Activated CD4-positive, alpha-beta T cell treated with anti-CD3 and anti-CD28 coated beads for 36 hours (primary cell): ENCODE data around the gene FHIT. TPM values are rescaled to one million over a fixed set of nuclear protein-coding genes. Genes with fewer than 3 reads are reported as not detected.
A peak's percentile ranks its signal among the peaks of the same experiment; 100 is the strongest.

Experiments used
- ATAC-seq: fragments of 200-7000 bp; cut with Tn5 transposase; one replicate; pipeline ENCODE4 v1.10.0; 2021; ENCODE audit warnings: mild to moderate bottlenecking, moderate library complexity
- CTCF ChIA-PET: fragments of 350-600 bp; sonication (Branson Sonifier 250); formaldehyde crosslinking; loops from one replicate; lab custom pipeline; 2021; ENCODE audit warnings: antibody characterized with exemption; lab: Charles Lee
- POLR2A ChIA-PET: fragments of 350-600 bp; sonication (Branson Sonifier 250); formaldehyde crosslinking; loops from one replicate; lab custom pipeline; 2021; ENCODE audit warnings: antibody characterized with exemption, inconsistent platforms; lab: Charles Lee
- DNase-seq: peaks from one replicate; pipeline ENCODE4 v3.0.0-alpha.2; 2020
- H3K27ac Mint-ChIP-seq: one replicate; pipeline ENCODE4 v1.8.0; 2021; ENCODE audit warnings: mixed read lengths
- H3K27me3 Mint-ChIP-seq: one replicate; pipeline ENCODE4 v1.8.0; 2021; ENCODE audit warnings: mixed read lengths
- H3K36me3 Mint-ChIP-seq: one replicate; pipeline ENCODE4 v1.8.0; 2021; ENCODE audit warnings: low read depth, mixed read lengths
- H3K4me1 Mint-ChIP-seq: one replicate; pipeline ENCODE4 v1.8.0; 2021; ENCODE audit warnings: mixed read lengths
- H3K4me3 Mint-ChIP-seq: one replicate; pipeline ENCODE4 v1.8.0; 2021; ENCODE audit warnings: mild to moderate bottlenecking, moderate library complexity, mixed read lengths
- H3K9me3 Mint-ChIP-seq: one replicate; pipeline ENCODE4 v1.8.0; 2021; ENCODE audit warnings: low read depth, mixed read lengths
- intact Hi-C, 2 experiments: fragments of 100-400 bp; cut with DNase I in 1 of 2; cut with micrococcal nuclease in 1 of 2; formaldehyde crosslinking; loops; one replicate each; pipeline versions ENCODE4 v1.14.2 to v1.15.1; 2022 to 2024; cut with DNase I, micrococcal nuclease
- total RNA-seq, 2 experiments: library from RNA; stranded (reverse); gene quantifications; one replicate each; pipeline ENCODE4 v1.2.3, GENCODE V29; 2021

The FHIT gene
- total RNA-seq, 2 experiments from 2014 or later, result 10.2 to 13.1 TPM

- ChIA-PET POLR2A (no interaction called here), CTCF (interaction anchor here (0.6 to 0.8 kb wide), 2 partner anchors 19 to 48 kb away, joined by 3 to 5 read pairs; no protein-coding TSS in a partner anchor)
- H3K4me3 Mint-ChIP-seq, result no peak overlapping the region
- H3K9me3 Mint-ChIP-seq, result peaks cover 4% of the 10 kb centered on the region
- intact Hi-C loops, result no loop called here
- H3K4me1 Mint-ChIP-seq, result peaks cover 2% of the 10 kb centered on the region
- ATAC-seq (no peak), DNase-seq (no peak)
- H3K27me3 Mint-ChIP-seq, result no peaks in the 10 kb centered on the region
- peaks cover 8% of the 10 kb centered on the region for H3K36me3 Mint-ChIP-seq
- no peak overlapping the region for H3K27ac Mint-ChIP-seq
Measured at GRCh38 chr3:59832241-59832640, 1419.0 kb downstream of the FHIT start.

- ATAC-seq (no peak), DNase-seq (no peak)
- Mint-ChIP-seq H3K27me3 (no peaks in the 10 kb centered on the region), H3K9me3 (peaks cover 4% of the 10 kb centered on the region), H3K36me3 (peaks cover 11% of the 10 kb centered on the region), H3K4me1 (peaks cover 5% of the 10 kb centered on the region), H3K4me3 (no peak overlapping the region), H3K27ac (no peak overlapping the region)
- CTCF ChIA-PET, result interaction anchor here (0.8 kb wide), 1 partner anchor 20 kb away, joined by 5 read pairs; no protein-coding TSS in a partner anchor
- intact Hi-C loops, result no loop called here
- POLR2A ChIA-PET, result no interaction called here
Measured at GRCh38 chr3:59831394-59831793, 1419.9 kb downstream of the FHIT start.

DNA sequence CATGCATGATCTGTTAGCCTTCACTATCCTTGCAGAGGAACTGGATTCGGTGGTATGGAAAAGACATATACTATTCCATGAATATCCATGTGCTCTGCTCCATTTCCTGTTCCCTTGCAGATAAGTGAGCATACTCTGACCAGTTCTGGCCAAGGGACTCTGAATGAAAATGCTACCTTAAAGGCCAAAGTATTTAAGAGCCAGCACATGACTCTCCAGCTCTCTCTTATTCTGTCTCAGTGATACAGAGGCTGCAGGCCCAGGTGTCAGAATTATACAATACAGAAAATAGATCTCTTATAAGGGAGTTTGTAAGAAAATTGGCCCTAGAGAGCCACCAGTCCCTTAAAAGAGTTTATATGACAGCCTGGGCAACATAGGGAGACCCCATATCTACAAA, 1421.7 kb downstream of the FHIT start:
- CTCF ChIA-PET, result no interaction called here
- no peak for ATAC-seq
- POLR2A ChIA-PET, result no interaction called here
- peaks cover 20% of the 10 kb centered on the region for H3K4me1 Mint-ChIP-seq
- peaks cover 3% of the 10 kb centered on the region for H3K9me3 Mint-ChIP-seq
- H3K36me3 Mint-ChIP-seq, result peaks cover 7% of the 10 kb centered on the region
- no peak overlapping the region for H3K27ac Mint-ChIP-seq
- no peak overlapping the region for H3K4me3 Mint-ChIP-seq
- intact Hi-C loops, result no loop called here
- H3K27me3 Mint-ChIP-seq, result no peaks in the 10 kb centered on the region
- DNase-seq, result no peak

DNA sequence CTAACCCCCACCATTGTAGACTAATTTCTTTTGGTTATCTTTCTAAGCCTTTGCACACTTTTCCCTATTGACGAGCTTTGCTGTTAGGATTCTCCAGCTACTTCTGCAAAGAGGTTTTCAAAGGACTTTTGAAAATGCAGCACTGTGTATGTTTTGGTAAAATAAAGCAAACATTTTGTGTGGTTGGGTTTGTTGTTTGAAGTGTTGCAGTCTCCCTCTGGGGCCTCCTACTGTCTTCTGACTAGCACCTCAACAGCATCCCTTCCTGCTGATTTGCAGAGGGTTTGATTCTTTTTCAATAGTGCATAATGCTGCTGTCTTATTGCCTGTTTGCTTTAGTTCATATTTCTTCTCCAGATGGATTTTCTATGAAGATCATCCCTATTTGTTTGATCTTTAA, 1426.4 kb downstream of the FHIT start:
- Mint-ChIP-seq H3K9me3 (peaks cover 3% of the 10 kb centered on the region), H3K27me3 (no peaks in the 10 kb centered on the region), H3K27ac (no peak overlapping the region), H3K36me3 (peaks cover 13% of the 10 kb centered on the region), H3K4me3 (no peak overlapping the region), H3K4me1 (peaks cover 35% of the 10 kb centered on the region)
- ChIA-PET POLR2A (no interaction called here), CTCF (no interaction called here)
- ATAC-seq (no peak), DNase-seq (no peak)
- intact Hi-C loops, result no loop called here

GRCh38 chr3:59821274-59821673, 1430.0 kb downstream of the FHIT start:
- Mint-ChIP-seq H3K27ac (no peak overlapping the region), H3K4me3 (no peak overlapping the region), H3K27me3 (no peaks in the 10 kb centered on the region), H3K4me1 (peaks cover 30% of the 10 kb centered on the region), H3K9me3 (peaks cover 3% of the 10 kb centered on the region), H3K36me3 (peaks cover 10% of the 10 kb centered on the region)
- ChIA-PET POLR2A (no interaction called here), CTCF (no interaction called here)
- intact Hi-C loops, result no loop called here
- ATAC-seq, result no peak
- no peak for DNase-seq

- ChIA-PET POLR2A (no interaction called here), CTCF (no interaction called here)
- intact Hi-C loops, result no loop called here
- no peaks in the 10 kb centered on the region for H3K27me3 Mint-ChIP-seq
- H3K27ac Mint-ChIP-seq, result peak overlapping the region; percentile 42
- DNase-seq (peak; percentile 13), ATAC-seq (peak; percentile 66)
- H3K9me3 Mint-ChIP-seq, result peaks cover 3% of the 10 kb centered on the region
- H3K4me3 Mint-ChIP-seq, result no peak overlapping the region
- H3K36me3 Mint-ChIP-seq, result peaks cover 10% of the 10 kb centered on the region
- peaks cover 24% of the 10 kb centered on the region for H3K4me1 Mint-ChIP-seq
Measured at GRCh38 chr3:59820352-59820934, 1430.8 kb downstream of the FHIT start.

DNA sequence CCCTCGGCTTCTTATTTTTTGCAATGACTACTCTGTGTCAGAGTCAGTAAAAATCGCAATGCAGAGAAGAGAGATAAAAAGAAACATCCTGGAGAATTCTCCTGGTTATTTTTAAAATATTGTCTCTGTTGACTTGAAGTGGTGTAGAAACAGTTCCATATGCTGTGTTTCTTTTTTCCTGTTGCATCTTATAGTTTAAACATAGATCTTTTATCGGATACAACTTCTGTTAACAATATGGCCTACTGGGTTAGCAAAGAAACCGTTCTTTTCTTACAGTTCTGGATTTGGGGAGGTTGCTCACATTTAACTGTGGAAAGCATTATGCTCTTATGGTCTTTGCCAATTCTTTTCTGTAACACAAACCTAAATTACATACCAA, 1432.3 kb downstream of the FHIT start:
- ATAC-seq, result no peak
- ChIA-PET POLR2A (no interaction called here), CTCF (interaction anchor here (0.6 kb wide), 2 partner anchors 19 to 295 kb away, joined by 3 read pairs; no protein-coding TSS in a partner anchor)
- peaks cover 10% of the 10 kb centered on the region for H3K36me3 Mint-ChIP-seq
- H3K9me3 Mint-ChIP-seq, result peaks cover 3% of the 10 kb centered on the region
- H3K4me3 Mint-ChIP-seq, result no peak overlapping the region
- intact Hi-C loops, result no loop called here
- H3K4me1 Mint-ChIP-seq, result peaks cover 14% of the 10 kb centered on the region
- H3K27me3 Mint-ChIP-seq, result no peaks in the 10 kb centered on the region
- DNase-seq, result no peak
- no peak overlapping the region for H3K27ac Mint-ChIP-seq

- H3K27ac Mint-ChIP-seq, result no peak overlapping the region
- peaks cover 3% of the 10 kb centered on the region for H3K9me3 Mint-ChIP-seq
- POLR2A ChIA-PET, result no interaction called here
Measured at GRCh38 chr3:59818033-59818918, 1433.0 kb downstream of the FHIT start.

DNA sequence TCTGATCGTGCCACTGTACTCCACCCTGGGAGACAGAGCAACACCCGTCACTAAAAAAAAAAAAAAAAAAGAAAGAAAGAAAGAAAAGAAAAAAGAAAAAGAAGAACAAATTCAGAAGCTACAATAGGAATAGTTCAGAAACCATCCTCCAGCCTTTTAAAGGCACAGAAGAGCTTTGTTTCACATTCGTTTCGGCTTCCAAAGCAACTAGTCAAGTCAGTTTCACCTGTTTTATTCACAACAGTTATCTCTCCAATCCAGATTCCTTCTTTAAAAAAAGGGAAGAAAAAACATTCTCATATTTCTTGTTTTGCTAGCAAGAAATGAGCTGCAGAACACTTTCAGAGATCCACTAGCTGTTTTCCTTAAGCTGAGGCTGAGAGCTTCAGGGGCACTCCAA, 1433.7 kb downstream of the FHIT start:
- ATAC-seq (no peak), DNase-seq (no peak)
- peaks cover 12% of the 10 kb centered on the region for H3K4me1 Mint-ChIP-seq
- no peak overlapping the region for H3K27ac Mint-ChIP-seq
- H3K36me3 Mint-ChIP-seq, result peaks cover 7% of the 10 kb centered on the region
- POLR2A ChIA-PET, result no interaction called here
- H3K4me3 Mint-ChIP-seq, result no peak overlapping the region
- H3K27me3 Mint-ChIP-seq, result no peaks in the 10 kb centered on the region
- intact Hi-C loops, result no loop called here
- CTCF ChIA-PET, result interaction anchor here (0.5 kb wide), 1 partner anchor 171 kb away, joined by 3 read pairs; no protein-coding TSS in a partner anchor
- H3K9me3 Mint-ChIP-seq, result peaks cover 1% of the 10 kb centered on the region

More at GRCh38 chr3:59818033-59818918, 1433.0 kb downstream of the FHIT start:
- Mint-ChIP-seq H3K27me3 (no peaks in the 10 kb centered on the region), H3K4me3 (no peak overlapping the region), H3K36me3 (peaks cover 10% of the 10 kb centered on the region), H3K4me1 (peaks cover 12% of the 10 kb centered on the region)
- CTCF ChIA-PET, result interaction anchor here (0.6 kb wide), 2 partner anchors 20 to 294 kb away, joined by 3 read pairs; no protein-coding TSS in a partner anchor
- intact Hi-C loops, result no loop called here
- ATAC-seq (no peak), DNase-seq (no peak)

- no peak overlapping the region for H3K27ac Mint-ChIP-seq
- intact Hi-C loops, result no loop called here
- H3K27me3 Mint-ChIP-seq, result no peaks in the 10 kb centered on the region
- DNase-seq (no peak), ATAC-seq (no peak)
- ChIA-PET CTCF (no interaction called here), POLR2A (no interaction called here)
- no peaks in the 10 kb centered on the region for H3K9me3 Mint-ChIP-seq
- peaks cover 10% of the 10 kb centered on the region for H3K4me1 Mint-ChIP-seq
- H3K36me3 Mint-ChIP-seq, result peaks cover 4% of the 10 kb centered on the region
- H3K4me3 Mint-ChIP-seq, result no peak overlapping the region
Measured at GRCh38 chr3:59816312-59816711, 1434.9 kb downstream of the FHIT start.

GRCh38 chr3:59813148-59813538, 1438.1 kb downstream of the FHIT start:
- intact Hi-C loops, result loop anchor here in 1 of 2 experiments (5.0 kb wide), 1 partner anchor 601 kb away; no protein-coding TSS in a partner anchor
- Mint-ChIP-seq H3K4me3 (no peak overlapping the region), H3K4me1 (peaks cover 6% of the 10 kb centered on the region), H3K27me3 (no peaks in the 10 kb centered on the region), H3K9me3 (no peaks in the 10 kb centered on the region), H3K27ac (no peak overlapping the region), H3K36me3 (no peaks in the 10 kb centered on the region)
- ChIA-PET POLR2A (no interaction called here), CTCF (interaction anchor here (0.6 to 1.0 kb wide), 2 partner anchors 37 to 131 kb away, joined by 3 to 6 read pairs; no protein-coding TSS in a partner anchor)
- ATAC-seq (no peak), DNase-seq (no peak)
